ENCODE results near the gene PANX2. TPM values are rescaled to one million over a fixed set of nuclear protein-coding genes. Genes with fewer than 3 reads are reported as not detected.

PANX2 gene
- total RNA-seq, 6 experiments from 2014 or later = 3.9 to 12.3 (median 7.2) TPM

DNA sequence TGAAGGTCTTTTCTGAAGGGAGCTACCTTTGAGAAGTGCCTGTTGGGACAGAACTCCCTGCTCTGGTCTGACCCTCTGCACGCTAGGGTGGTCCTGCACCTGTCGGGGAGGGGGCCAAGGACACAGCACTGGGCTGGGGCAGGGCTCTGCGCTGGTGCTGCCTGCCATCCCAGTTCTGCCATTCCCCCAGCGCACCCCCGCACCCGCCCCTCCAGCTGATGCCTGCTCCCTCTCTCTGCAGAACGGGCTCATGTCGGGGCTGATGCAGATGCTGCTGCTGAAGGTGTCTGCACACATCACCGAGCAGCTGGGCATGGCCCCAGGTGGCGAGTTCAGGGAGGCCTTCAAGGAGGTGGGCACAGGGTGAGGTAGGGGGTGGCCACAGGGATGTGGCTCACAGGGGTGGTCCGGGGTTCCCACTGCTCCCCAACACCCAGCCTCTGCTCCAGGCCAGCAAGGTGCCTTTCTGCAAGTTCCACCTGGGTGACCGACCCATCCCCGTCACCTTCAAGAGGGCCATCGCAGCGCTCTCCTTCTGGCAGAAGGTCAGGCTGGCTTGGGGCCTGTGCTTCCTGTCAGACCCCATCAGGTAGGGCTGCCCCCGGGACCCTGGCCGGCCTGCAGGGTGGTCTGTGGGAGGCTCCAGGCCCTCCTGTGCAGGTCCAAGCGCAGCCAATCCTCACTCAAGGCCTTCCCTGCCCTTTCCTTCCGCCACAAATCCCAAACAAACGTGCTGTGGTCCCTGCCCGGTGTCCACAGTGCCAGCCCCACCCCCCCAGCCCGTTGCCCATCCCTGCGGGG is 26.7 kb downstream of the PANX2 start:
- DNase-seq = no peak
- Histone ChIP-seq H3K9me3 (no peaks in the 10 kb centered on the region), H3K27me3 (no peaks in the 10 kb centered on the region), H3K4me1 (peaks cover 0 to 25% (median 10%) of the 10 kb centered on the region in 4 donors), H3K4me3 (no peak overlapping the region), H3K27ac (no peak overlapping the region), H3K36me3 (peaks cover 0 to 10% (median 2%) of the 10 kb centered on the region in 4 donors)
- no CpG with 5 or more reads among the region's 23 CpGs for WGBS (ENCODE audit: insufficient coverage, low coverage, low lambda C conversion rate, missing lambda C conversion rate)
- intact Hi-C loops (cut with DNase I) = no loop called here
- ATAC-seq = no peak
- no peak for TF ChIP-seq POLR2A (IDR thresholded peaks at IDR 0.05)
- TF ChIP-seq, protein P1, sequence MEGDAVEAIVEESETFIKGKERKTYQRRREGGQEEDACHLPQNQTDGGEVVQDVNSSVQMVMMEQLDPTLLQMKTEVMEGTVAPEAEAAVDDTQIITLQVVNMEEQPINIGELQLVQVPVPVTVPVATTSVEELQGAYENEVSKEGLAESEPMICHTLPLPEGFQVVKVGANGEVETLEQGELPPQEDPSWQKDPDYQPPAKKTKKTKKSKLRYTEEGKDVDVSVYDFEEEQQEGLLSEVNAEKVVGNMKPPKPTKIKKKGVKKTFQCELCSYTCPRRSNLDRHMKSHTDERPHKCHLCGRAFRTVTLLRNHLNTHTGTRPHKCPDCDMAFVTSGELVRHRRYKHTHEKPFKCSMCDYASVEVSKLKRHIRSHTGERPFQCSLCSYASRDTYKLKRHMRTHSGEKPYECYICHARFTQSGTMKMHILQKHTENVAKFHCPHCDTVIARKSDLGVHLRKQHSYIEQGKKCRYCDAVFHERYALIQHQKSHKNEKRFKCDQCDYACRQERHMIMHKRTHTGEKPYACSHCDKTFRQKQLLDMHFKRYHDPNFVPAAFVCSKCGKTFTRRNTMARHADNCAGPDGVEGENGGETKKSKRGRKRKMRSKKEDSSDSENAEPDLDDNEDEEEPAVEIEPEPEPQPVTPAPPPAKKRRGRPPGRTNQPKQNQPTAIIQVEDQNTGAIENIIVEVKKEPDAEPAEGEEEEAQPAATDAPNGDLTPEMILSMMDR (IDR thresholded peaks at IDR 0.05) = no peak

DNA sequence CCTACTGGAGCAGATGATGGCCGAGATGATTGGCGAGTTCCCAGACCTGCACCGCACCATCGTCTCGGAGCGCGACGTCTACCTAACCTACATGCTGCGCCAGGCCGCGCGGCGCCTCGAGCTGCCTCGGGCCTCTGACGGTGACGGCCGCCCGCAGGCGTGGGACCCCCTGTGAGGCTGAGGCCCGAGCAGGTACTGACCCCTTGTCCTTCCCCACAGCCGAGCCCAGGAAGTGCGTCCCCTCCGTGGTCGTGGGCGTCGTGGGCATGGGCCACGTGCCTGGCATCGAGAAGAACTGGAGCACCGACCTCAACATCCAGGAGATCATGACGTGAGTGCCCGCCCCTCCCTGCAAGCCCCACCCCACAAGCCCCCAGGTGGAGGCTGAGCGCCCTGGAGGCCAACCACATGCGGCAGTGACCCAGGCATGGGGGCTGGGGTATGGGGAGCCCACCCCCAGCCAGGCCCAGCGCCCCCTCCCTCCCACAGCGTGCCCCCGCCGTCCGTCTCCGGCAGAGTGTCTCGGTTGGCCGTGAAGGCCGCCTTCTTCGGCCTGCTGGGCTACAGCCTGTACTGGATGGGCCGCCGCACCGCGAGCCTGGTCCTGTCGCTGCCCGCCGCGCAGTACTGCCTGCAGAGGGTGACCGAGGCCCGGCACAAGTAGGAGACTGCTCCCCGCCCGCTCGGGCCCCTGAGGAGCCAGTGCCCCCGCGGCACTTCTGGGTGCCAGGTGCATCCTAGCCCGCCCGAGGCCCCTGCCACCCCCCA is 27.5 kb downstream of the PANX2 start:
- Histone ChIP-seq H3K36me3 (peaks cover 0 to 10% (median 2%) of the 10 kb centered on the region in 4 donors), H3K4me1 (peaks cover 0 to 33% (median 13%) of the 10 kb centered on the region in 4 donors), H3K27ac (no peak overlapping the region), H3K27me3 (no peaks in the 10 kb centered on the region), H3K4me3 (no peak overlapping the region), H3K9me3 (no peaks in the 10 kb centered on the region)
- intact Hi-C loops (cut with DNase I) = no loop called here
- DNase-seq (no peak), ATAC-seq (no peak)
- no peak for TF ChIP-seq POLR2A (IDR thresholded peaks at IDR 0.05)
- TF ChIP-seq, protein P1 (IDR thresholded peaks at IDR 0.05) = no peak
- WGBS (ENCODE audit: insufficient coverage, low coverage, low lambda C conversion rate, missing lambda C conversion rate) = 100% methylated on average over 3 of the region's 61 CpGs

DNA sequence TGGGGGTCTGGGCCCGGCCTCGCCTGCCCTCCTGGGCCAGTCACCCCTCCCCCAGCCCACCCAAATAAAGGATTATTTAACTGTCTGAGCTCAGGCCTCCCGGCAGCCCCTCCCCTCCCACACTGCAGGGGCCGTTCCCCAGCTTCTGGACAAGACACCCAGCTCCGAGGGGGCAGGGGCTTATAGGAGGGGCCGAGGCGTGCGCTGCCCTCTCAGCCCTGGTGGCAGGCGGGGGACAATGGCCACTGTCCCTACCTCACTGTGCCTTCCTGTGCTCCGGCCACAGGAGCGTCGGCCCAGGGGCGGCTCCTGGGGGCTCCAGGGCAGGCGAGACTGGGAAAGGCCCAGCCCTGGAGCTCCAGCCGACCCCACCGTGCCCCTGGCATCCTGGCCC is 28.1 kb downstream of the PANX2 start:
- H3K27ac ChIP-seq = no peak overlapping the region
- no peaks in the 10 kb centered on the region for H3K27me3 ChIP-seq
- peaks cover 0 to 10% (median 2%) of the 10 kb centered on the region in 4 donors for H3K36me3 ChIP-seq
- DNase-seq (no peak), ATAC-seq (no peak)
- H3K4me3 ChIP-seq = no peak overlapping the region
- no peaks in the 10 kb centered on the region for H3K9me3 ChIP-seq
- intact Hi-C loops (cut with DNase I) = no loop called here
- peaks cover 0 to 38% (median 16%) of the 10 kb centered on the region in 4 donors for H3K4me1 ChIP-seq
- 33% methylated on average over 1 of the region's 16 CpGs for WGBS (ENCODE audit: insufficient coverage, low coverage, low lambda C conversion rate, missing lambda C conversion rate)
- TF ChIP-seq, protein P1 (IDR thresholded peaks at IDR 0.05) = no peak
- no peak for TF ChIP-seq POLR2A (IDR thresholded peaks at IDR 0.05)

- TF ChIP-seq POLR2A (IDR thresholded peaks at IDR 0.05) = no peak
- TF ChIP-seq, protein P1 (IDR thresholded peaks at IDR 0.05) = no peak
- DNase-seq = no peak
- Histone ChIP-seq H3K9me3 (no peaks in the 10 kb centered on the region), H3K27me3 (no peaks in the 10 kb centered on the region), H3K27ac (peak overlapping the region in 1 of 3 donors; percentile 98), H3K36me3 (peaks cover 0 to 10% (median 2%) of the 10 kb centered on the region in 4 donors), H3K4me3 (no peak overlapping the region), H3K4me1 (peaks cover 0 to 41% (median 16%) of the 10 kb centered on the region in 4 donors)
- intact Hi-C loops (cut with DNase I) = no loop called here
- ATAC-seq = no peak
- 16% methylated on average over 7 of the region's 18 CpGs for WGBS (ENCODE audit: insufficient coverage, low coverage, low lambda C conversion rate, missing lambda C conversion rate)
Measured at GRCh38 chr22:50199251-50199721, 28.8 kb downstream of the PANX2 start.
